ENCODE results near the gene ZNF37A.

ZNF37A gene

DNA sequence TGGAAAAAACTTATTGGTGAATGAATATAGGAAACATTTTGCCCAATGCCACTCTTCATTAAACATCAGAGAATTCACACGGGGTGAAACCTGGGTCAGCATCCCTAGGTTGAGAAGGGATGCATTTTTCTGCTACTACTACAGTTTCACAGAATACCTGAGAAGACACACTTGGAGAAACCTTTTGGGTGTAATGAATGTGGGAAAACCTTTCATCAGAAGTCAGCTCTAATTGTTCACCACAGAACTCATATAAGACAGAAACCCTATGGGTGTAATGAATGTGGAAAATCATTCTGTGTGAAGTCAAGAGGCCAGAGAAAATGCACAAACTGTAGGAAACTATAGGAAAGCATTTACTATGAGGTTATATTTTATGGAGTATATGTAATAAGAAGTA is 24.9 kb downstream of the ZNF37A start:
- Histone ChIP-seq H3K36me3 (replicated peaks; ENCODE audit: low read depth, low read length) (peaks cover 62% of the 10 kb centered on the region), H2AFZ (ENCODE audit: low read depth, low read length) (no peak overlapping the region), H3K4me1 (ENCODE audit: low read length) (no peaks in the 10 kb centered on the region), H3K4me2 (ENCODE audit: low read length) (no peak overlapping the region), H3K27ac (ENCODE audit: low read length) (no peak overlapping the region), H3K9ac (ENCODE audit: low read length) (no peak overlapping the region), H3K4me3 (ENCODE audit: low read length) (no peak overlapping the region), H3K9me3 (ENCODE audit: insufficient read depth, low read length) (peaks cover 24% of the 10 kb centered on the region; the same call in 1 of the 2 replicates), H3K27me3 (ENCODE audit: low read depth, low read length) (no peaks in the 10 kb centered on the region), H4K20me1 (ENCODE audit: insufficient read depth, low read length) (no peaks in the 10 kb centered on the region), H3K79me2 (ENCODE audit: low read length) (no peaks in the 10 kb centered on the region)
- no peak for TF ChIP-seq EZH2phosphoT487 (IDR thresholded peaks at IDR 0.05; ENCODE audit: low read depth)
- TF ChIP-seq, protein P1, sequence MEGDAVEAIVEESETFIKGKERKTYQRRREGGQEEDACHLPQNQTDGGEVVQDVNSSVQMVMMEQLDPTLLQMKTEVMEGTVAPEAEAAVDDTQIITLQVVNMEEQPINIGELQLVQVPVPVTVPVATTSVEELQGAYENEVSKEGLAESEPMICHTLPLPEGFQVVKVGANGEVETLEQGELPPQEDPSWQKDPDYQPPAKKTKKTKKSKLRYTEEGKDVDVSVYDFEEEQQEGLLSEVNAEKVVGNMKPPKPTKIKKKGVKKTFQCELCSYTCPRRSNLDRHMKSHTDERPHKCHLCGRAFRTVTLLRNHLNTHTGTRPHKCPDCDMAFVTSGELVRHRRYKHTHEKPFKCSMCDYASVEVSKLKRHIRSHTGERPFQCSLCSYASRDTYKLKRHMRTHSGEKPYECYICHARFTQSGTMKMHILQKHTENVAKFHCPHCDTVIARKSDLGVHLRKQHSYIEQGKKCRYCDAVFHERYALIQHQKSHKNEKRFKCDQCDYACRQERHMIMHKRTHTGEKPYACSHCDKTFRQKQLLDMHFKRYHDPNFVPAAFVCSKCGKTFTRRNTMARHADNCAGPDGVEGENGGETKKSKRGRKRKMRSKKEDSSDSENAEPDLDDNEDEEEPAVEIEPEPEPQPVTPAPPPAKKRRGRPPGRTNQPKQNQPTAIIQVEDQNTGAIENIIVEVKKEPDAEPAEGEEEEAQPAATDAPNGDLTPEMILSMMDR (IDR thresholded peaks at IDR 0.05; ENCODE audit: low read depth, low read length), result no peak

- Histone ChIP-seq H3K4me2 (ENCODE audit: low read length) (no peak overlapping the region), H3K36me3 (replicated peaks; ENCODE audit: low read depth, low read length) (peaks cover 9% of the 10 kb centered on the region), H3K27me3 (ENCODE audit: low read depth, low read length) (no peaks in the 10 kb centered on the region), H3K27ac (ENCODE audit: low read length) (no peak overlapping the region), H3K4me1 (ENCODE audit: low read length) (no peaks in the 10 kb centered on the region), H4K20me1 (ENCODE audit: insufficient read depth, low read length) (no peaks in the 10 kb centered on the region), H3K79me2 (ENCODE audit: low read length) (no peaks in the 10 kb centered on the region), H3K9me3 (ENCODE audit: insufficient read depth, low read length) (no peaks in the 10 kb centered on the region), H3K4me3 (ENCODE audit: low read length) (no peak overlapping the region), H3K9ac (ENCODE audit: low read length) (no peak overlapping the region), H2AFZ (ENCODE audit: low read depth, low read length) (no peak overlapping the region)
- TF ChIP-seq, protein P1 (IDR thresholded peaks at IDR 0.05; ENCODE audit: low read depth, low read length), result no peak
- no peak for TF ChIP-seq EZH2phosphoT487 (IDR thresholded peaks at IDR 0.05; ENCODE audit: low read depth)
Measured at GRCh38 chr10:38127812-38128211, 33.7 kb downstream of the ZNF37A start.

- Histone ChIP-seq H3K4me2 (ENCODE audit: low read length) (no peak overlapping the region), H4K20me1 (ENCODE audit: insufficient read depth, low read length) (no peaks in the 10 kb centered on the region), H3K79me2 (ENCODE audit: low read length) (no peaks in the 10 kb centered on the region), H3K36me3 (replicated peaks; ENCODE audit: low read depth, low read length) (peaks cover 4% of the 10 kb centered on the region), H3K9me3 (ENCODE audit: insufficient read depth, low read length) (no peaks in the 10 kb centered on the region), H3K9ac (ENCODE audit: low read length) (no peak overlapping the region), H3K27me3 (ENCODE audit: low read depth, low read length) (no peaks in the 10 kb centered on the region), H2AFZ (ENCODE audit: low read depth, low read length) (no peak overlapping the region), H3K4me1 (ENCODE audit: low read length) (no peaks in the 10 kb centered on the region), H3K27ac (ENCODE audit: low read length) (no peak overlapping the region), H3K4me3 (ENCODE audit: low read length) (no peak overlapping the region)
- no peak for TF ChIP-seq EZH2phosphoT487 (IDR thresholded peaks at IDR 0.05; ENCODE audit: low read depth)
- TF ChIP-seq, protein P1 (IDR thresholded peaks at IDR 0.05; ENCODE audit: low read depth, low read length), result no peak
Measured at GRCh38 chr10:38143587-38143986, 49.5 kb downstream of the ZNF37A start.

DNA sequence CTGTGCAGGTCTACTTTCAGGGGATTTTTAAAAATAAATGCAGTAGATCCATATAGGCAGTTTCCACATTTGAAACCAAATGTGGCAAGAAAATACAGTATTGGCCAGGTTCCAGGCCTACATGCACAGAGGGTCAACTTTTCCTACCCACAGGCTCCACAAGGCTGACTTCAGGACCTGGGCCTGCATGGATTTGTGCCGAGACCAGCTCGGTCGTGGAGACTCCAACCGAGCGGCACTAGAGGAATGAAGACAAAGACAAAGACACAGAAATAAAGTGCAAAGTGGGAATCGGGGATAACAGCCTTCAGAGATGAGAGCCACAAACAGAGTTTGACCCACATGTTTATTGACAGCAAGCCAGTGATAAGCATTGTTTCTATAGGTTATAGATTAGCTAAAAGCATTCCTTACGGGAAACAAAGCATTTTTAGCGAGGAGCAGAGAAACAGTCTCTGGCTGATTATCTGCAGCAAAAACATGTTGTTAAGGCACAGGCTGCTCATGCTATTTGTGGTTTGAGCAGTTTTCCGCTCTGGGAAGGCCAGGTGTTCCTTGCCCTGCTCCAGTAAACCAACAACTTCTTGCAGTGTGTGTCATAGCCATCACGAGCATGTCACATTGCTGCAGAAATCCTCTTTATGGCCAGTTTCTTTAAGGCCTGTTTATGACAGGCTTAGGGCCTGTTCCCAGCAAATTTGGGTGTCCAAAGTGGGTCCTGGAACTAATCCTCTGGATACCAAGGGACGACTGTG is 52.6 kb downstream of the ZNF37A start:
- Histone ChIP-seq H3K36me3 (replicated peaks; ENCODE audit: low read depth, low read length) (no peaks in the 10 kb centered on the region), H3K27ac (ENCODE audit: low read length) (no peak overlapping the region), H3K79me2 (ENCODE audit: low read length) (no peaks in the 10 kb centered on the region), H3K4me1 (ENCODE audit: low read length) (no peaks in the 10 kb centered on the region), H3K27me3 (ENCODE audit: low read depth, low read length) (no peaks in the 10 kb centered on the region), H3K9me3 (ENCODE audit: insufficient read depth, low read length) (no peaks in the 10 kb centered on the region), H2AFZ (ENCODE audit: low read depth, low read length) (no peak overlapping the region), H3K4me2 (ENCODE audit: low read length) (no peak overlapping the region), H3K9ac (ENCODE audit: low read length) (no peak overlapping the region), H3K4me3 (ENCODE audit: low read length) (no peak overlapping the region), H4K20me1 (ENCODE audit: insufficient read depth, low read length) (no peaks in the 10 kb centered on the region)
- TF ChIP-seq, protein P1 (IDR thresholded peaks at IDR 0.05; ENCODE audit: low read depth, low read length), result no peak
- no peak for TF ChIP-seq EZH2phosphoT487 (IDR thresholded peaks at IDR 0.05; ENCODE audit: low read depth)
